ENCODE results near the gene FABP3.

Gene FABP3

GRCh38 chr1:31371121-31371959 lies 1.5 kb downstream of the FABP3 start:
- DNase-seq, result no peak

- no peak for DNase-seq
Observed at GRCh38 chr1:31370565-31370964, 2.3 kb downstream of the FABP3 start.

DNA sequence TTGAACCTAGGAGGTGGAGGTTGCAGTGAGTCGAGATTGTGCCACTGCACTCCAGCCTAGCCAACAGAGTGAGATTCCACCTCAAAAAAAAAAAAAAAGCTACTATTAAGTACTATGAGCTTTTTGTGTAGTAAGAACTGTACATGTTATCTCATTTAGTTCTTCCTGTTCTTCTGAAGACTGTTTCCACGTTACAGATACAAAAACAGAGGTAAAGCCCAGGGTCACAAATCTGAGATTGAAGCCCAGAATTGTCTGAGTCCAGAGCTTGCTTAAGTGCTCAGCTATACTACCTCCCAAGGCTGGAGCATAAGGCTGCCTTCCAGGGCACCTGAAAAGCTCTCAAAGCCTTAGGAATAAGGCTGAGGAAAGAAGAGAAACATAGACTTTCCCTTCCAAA lies 2.9 kb downstream of the FABP3 start:
- no peak for DNase-seq

- no peak for DNase-seq
Observed at GRCh38 chr1:31368611-31369107, 4.2 kb downstream of the FABP3 start.

GRCh38 chr1:31366796-31367195 lies 6.1 kb downstream of the FABP3 start:
- DNase-seq, result no peak

DNA sequence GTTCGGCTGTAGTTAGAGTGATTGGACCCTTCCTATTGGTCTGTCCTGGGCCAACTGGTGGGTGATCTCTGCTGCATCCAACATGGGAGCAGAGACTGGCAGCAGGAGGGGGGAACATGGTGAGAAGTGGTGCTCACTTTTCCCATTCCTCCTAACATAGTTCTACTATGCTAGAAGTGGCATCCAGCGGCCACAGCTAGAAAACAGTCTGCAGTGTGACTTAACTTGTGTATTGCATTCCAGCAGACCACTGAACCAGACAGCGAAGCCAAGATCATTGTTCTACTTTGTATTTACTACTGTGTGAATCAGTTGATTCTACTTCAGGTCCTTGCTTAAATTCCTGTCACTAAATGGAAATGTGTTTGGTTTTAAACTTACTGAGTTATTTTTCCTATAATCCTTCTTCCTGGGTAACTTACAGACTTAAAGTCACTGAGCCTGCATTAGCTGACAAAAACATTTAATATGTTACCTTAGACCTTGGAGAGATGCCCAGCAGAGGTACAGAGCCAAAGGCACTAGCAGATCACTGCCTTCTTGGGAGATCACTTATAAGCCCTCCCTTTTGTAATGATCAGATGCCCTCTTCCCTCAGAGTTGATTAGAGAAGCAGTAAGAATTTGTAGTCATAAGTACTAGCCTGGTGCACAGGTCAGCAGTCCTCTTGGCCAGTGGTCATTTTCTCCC lies 8.2 kb downstream of the FABP3 start:
- no peak for DNase-seq

GRCh38 chr1:31362032-31362431 lies 10.8 kb downstream of the FABP3 start:
- no peak for DNase-seq

GRCh38 chr1:31361607-31362006 lies 11.3 kb downstream of the FABP3 start:
- DNase-seq, result no peak

GRCh38 chr1:31356427-31356826 lies 16.4 kb downstream of the FABP3 start:
- DNase-seq, result no peak

DNA sequence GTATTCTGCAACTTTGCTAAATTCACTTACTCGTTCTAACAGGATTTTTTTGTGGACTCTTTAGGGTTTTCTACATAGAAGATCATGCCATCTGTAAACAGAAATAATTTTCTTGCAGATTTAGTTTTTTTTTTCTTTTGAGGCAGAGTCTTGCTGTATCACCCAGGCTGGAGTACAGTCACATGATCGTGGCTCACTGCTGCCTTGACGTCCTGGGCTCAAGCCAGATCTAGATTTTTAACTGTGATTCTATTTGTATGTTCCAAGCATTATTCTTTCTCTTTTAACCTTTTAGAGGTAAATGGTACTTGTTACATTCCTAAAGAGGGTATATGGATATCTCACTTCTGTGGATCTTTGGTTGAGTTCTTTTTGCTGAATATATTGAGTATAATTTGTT lies 18.6 kb downstream of the FABP3 start:
- DNase-seq, result no peak

DNA sequence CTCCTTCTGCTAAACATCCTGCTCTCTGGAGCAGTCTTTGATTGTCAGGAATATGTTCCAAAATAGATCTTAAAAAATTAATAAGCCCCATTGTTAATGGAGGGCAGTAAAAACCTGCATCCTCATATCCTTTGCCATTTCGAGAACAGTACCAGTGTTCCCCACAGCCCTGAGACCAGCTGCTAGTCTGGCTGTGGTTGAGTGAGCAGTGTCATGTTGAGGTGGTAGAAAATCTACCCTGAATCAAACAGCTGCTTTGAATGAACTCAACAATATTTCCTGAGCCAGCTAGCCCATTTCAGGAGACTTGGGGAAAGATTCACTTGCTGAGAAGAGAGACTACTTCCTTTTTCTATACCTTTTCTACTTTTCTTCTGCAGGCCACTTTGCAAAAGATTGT lies 24.4 kb downstream of the FABP3 start:
- DNase-seq, result peak; percentile 10

DNA sequence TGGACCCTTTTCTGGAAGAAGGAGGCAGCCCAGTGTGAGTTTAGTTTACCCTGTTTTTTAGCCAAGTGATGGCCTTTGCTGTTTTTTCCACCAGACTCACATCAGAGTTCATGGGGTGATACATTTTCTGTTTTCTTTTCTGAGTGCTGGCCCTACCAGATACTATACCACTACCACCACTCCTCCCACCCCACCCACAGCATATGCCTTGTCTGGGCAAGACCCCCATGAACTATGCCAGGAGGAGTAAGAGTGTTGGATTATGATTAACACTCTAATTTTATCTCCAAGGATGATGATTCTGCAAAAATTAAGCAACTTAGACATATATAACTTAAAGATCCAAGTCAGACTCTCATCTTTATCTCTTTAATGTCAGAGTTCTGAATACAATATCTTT lies 26.1 kb downstream of the FABP3 start:
- no peak for DNase-seq

- DNase-seq, result no peak
Observed at GRCh38 chr1:31345635-31346034, 27.2 kb downstream of the FABP3 start.

- no peak for DNase-seq
Observed at GRCh38 chr1:31344503-31344902, 28.4 kb downstream of the FABP3 start.

DNA sequence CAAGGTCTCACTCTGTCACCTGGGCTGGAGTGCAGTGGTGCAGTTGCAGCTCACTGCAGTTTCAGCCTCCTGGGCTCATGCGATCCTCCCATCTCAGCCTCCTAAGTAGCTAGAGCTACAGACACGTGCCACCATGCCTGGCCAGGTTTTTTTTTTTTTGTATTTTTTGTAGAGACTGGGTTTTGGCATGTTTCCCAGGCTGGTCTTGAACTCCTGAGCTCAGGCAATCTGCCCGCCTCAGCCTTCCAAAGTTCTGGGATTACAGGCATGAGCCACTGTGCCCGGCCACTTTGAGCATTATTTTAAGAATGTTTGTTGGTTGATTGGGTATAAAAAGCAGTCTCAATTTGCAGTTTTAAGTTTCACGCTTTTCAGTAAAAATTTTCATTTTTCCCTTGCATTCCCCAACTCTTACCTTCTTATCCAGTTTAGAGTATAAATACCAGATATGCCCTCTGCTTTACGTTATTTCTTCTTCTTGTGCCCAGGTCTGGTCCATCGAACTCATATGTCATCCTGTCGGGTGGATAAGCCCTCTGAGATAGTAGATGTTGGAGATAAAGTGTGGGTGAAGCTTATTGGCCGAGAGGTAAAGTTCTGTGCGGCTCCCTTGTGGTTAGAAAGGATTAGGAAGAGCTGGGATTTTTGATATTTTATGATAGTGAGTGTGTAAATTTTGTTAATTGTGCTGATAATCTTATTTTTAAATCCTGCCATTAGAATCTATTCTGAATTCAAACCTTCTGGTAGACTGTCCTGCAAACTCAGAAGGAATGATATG lies 36.0 kb downstream of the FABP3 start:
- DNase-seq, result no peak

DNA sequence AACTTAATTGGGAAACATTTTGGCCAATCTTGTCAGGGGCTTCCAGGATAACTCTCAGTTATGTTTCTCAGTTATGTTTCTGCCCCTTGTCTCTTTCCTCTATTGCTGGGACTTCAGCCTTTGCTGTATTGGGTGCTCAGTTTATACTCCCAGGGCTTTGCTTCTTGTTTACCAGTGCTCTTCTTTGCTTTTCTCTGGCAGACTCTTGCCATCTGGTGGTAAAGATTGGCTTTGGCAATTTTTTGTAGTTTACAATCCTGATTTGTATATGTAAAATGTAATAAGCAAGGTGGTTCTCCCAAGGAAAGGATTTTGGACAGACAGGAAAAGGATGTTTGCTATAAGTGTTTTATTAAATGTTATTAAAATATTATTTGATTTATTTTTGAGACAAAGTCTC lies 37.9 kb downstream of the FABP3 start:
- peak; percentile 41 for DNase-seq

GRCh38 chr1:31327381-31327780 lies 45.5 kb downstream of the FABP3 start:
- DNase-seq, result no peak

- DNase-seq, result no peak
Observed at GRCh38 chr1:31326461-31326860, 46.4 kb downstream of the FABP3 start.

DNA sequence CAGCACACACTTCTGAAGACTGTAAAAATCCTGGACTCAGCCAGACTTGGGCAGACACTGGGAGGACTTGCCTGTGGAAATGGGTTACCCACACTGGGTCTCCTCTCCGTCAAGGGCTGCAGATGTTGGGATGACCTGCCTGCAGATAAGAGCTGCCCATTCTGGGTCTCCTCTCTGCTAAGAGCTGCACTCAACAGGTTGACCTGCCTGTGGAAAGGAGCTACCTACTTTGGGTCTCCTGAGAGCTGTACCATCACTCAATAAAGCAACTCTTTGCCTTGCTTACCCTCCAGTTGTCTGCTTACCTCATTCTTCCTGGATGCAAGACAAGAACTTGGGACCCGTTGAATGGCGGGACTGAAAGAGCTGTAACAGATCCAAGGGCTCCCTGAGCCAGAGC lies 47.9 kb downstream of the FABP3 start:
- no peak for DNase-seq

- no peak for DNase-seq
Observed at GRCh38 chr1:31324093-31324492, 48.8 kb downstream of the FABP3 start.

DNA sequence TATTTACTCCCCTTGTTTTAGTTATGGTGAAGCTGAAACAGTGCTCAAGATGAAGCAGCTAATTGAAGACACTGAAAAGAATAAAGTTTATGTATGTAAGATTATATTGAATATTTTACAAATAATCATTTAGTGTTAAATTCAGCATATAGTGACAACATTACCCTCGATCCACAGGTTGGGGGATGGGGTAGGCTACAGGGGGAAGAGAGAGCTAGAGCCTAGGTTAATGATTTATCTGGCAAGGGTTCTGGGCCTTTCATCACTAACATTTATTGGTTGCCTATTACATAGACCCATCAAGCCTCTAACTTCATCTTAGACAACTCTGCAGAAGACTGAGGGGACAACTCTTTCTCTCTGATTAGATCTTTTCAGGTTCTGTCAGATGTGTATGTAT lies 54.7 kb downstream of the FABP3 start:
- no peak for DNase-seq

GRCh38 chr1:31315902-31316301 lies 57.0 kb downstream of the FABP3 start:
- no peak for DNase-seq

Measured in NCI-H1694 treated with DMSO at 0.1 percent for 48 hours (cell line).